Skin epidermis (tissue), 12 donors: Measurements from ENCODE around the gene AFG1L.
"Not testable (repeated sequence)": the region's sequence is repeated elsewhere in the genome, so short reads cannot be mapped to it uniquely, and the experiment has no call there.

ENCODE experiments used
- H3K27ac ChIP-seq, 21 experiments: fragments of 200-600 bp; sonication (generic) in 11 of 21; one replicate each; pipeline ENCODE4 v1.5.0; 2020; ENCODE audit warnings: mild to moderate bottlenecking in 3 of 21, inconsistent platforms in 2 of 21, moderate library complexity in 2 of 21
- H3K4me3 ChIP-seq, 7 experiments: fragments of 200-600 bp; sonication (generic) in 2 of 7; one replicate each; pipeline ENCODE4 v1.5.0; 2020; ENCODE audit warnings: inconsistent platforms in 2 of 7, mild to moderate bottlenecking in 2 of 7, moderate library complexity in 1 of 7

The AFG1L gene

GRCh38 chr6:108442770-108443520 is 148.1 kb downstream of the AFG1L start:
- no peak overlapping the region for H3K27ac ChIP-seq
- no peak overlapping the region for H3K4me3 ChIP-seq

DNA sequence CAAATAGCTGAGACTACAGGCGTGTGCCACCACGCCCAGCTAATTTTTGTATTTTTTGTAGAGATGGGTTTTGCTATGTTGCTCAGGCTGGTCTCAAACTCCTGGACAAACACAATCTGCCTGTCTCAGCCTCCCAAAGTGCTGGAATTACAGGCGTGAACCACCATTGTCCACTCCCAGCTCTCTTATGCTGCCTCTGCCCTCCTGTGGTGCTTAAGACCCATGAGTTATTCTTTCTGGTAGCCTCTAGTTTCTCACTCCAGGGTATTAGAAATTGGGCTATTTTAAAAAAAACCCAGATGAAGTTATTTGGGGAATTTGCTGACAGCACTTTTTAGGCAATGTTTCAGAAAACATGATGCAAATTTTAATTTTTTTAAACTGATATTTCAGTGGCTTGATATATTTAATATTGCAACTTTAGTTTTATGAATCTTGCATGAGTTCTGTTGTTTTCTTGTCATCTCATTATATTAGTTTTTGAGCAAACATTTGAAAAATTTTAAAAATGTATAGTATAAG is 151.8 kb downstream of the AFG1L start:
- no peak overlapping the region for H3K4me3 ChIP-seq
- H3K27ac ChIP-seq = peak overlapping the region in 1 of 21 experiments; percentile 14

GRCh38 chr6:108448481-108448880 is 153.6 kb downstream of the AFG1L start:
- Histone ChIP-seq H3K4me3 (no peak overlapping the region), H3K27ac (no peak overlapping the region)

GRCh38 chr6:108449717-108450116 is 154.9 kb downstream of the AFG1L start:
- not testable (repeated sequence) for H3K4me3 ChIP-seq, H3K27ac ChIP-seq

DNA sequence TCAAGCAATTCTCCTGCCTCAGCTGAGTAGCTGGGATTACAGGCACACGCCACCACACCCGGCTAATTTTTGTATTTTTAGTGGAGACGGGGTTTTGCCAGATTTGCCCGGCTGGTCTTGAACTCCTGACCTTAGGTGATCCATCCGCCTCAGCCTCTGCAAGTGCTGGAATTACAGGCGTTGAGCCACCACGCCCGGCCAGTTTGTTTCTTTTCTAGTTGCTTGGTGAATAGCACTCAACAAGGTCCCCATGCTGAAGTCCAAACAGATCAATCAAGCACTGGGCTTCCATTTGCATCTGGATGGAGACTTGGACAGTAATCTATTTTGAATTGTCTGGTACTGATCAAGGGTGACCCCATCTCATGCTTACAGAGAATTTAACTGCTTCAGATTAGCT is 157.0 kb downstream of the AFG1L start:
- H3K4me3 ChIP-seq = no peak overlapping the region
- peak overlapping the region in 3 of 21 experiments; percentile 21 to 57 (median 52) for H3K27ac ChIP-seq

DNA sequence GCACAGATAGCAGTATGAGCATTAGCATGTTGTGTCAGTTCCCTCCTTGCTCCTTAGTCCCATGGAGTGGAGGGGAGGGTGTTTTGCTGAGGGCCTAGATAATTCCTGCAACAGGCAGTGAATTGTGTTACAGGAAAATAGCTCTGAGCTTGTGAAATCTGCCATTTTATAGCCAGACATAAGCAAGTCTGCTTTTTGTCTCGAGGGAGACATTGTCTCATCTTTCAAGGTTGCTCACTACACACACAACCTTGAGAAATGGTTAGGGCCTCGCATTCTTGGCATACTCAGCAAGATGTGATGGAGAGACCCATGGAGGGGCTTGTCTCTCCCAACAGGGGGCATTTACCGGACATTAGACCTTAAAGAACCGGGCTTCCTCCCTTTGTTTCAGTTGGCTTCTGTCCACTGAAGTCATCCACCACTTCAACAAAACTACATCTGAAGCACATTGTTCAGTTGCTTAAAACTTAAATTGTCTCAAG is 157.9 kb downstream of the AFG1L start:
- Histone ChIP-seq H3K27ac (peak overlapping the region in 6 of 21 experiments; percentile 14 to 57 (median 46)), H3K4me3 (no peak overlapping the region)

GRCh38 chr6:108453601-108454185 is 158.8 kb downstream of the AFG1L start:
- Histone ChIP-seq H3K27ac (peak overlapping the region in 3 of 21 experiments; percentile 5 to 50 (median 30)), H3K4me3 (no peak overlapping the region)

GRCh38 chr6:108454356-108454755 is 159.5 kb downstream of the AFG1L start:
- Histone ChIP-seq H3K27ac (peak overlapping the region in 1 of 21 experiments; percentile 30), H3K4me3 (no peak overlapping the region)

DNA sequence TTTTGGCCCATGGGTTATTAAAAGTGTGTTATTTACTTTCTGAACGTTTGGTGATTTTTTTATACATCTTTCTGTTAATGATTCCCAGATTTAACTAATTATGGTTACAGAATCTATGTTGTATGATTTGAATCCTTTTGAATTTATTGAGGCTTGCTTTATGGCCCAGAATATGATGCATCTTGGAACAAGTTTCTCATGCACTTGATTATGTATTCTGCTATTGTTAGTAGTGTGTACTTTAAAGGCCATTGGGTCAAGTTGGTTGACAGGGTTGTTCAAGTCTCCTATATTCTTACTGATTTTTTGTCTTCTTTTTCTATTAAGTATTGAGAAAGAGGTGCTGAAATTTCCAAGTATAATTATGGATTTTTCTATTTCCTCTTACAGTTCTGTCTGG is 160.8 kb downstream of the AFG1L start:
- Histone ChIP-seq H3K4me3 (no peak overlapping the region), H3K27ac (no peak overlapping the region)

DNA sequence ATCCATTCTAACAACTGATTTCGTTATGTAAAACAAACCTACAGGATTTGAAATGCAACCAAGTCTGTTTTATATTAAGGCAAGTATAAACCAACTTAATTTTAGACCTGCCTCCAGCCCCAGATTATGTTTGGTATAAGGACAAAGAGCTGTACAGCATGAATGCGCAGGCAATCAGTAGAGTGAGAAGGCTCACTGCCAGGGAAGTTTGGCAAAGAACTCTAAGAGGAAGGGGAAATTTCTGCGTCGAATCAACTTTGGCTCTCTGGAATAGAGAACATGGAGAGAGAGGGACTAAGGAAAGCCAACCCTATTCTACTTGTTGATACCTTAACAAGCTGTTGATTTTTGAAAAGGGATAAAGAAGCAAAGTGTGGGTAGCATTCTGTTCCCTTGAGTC is 168.9 kb downstream of the AFG1L start:
- H3K4me3 ChIP-seq = no peak overlapping the region

GRCh38 chr6:108464418-108465097 is 169.7 kb downstream of the AFG1L start:
- Histone ChIP-seq H3K4me3 (no peak overlapping the region), H3K27ac (peak overlapping the region in 3 of 21 experiments; percentile 1 to 49 (median 21))

More for the DNA sequence above, 168.9 kb downstream of the AFG1L start:
- peak overlapping the region in 3 of 21 experiments; percentile 21 to 49 (median 35) for H3K27ac ChIP-seq

- H3K4me3 ChIP-seq = no peak overlapping the region
- no peak overlapping the region for H3K27ac ChIP-seq
These were observed 170.2 kb downstream of the AFG1L start for GRCh38 chr6:108465098-108465495.

GRCh38 chr6:108468346-108468745 is 173.5 kb downstream of the AFG1L start:
- no peak overlapping the region for H3K27ac ChIP-seq
- H3K4me3 ChIP-seq = no peak overlapping the region

GRCh38 chr6:108469316-108469715 is 174.5 kb downstream of the AFG1L start:
- Histone ChIP-seq H3K4me3 (no peak overlapping the region), H3K27ac (no peak overlapping the region)

GRCh38 chr6:108473197-108473596 is 178.3 kb downstream of the AFG1L start:
- Histone ChIP-seq H3K4me3 (no peak overlapping the region), H3K27ac (no peak overlapping the region)

- H3K27ac ChIP-seq = no peak overlapping the region
- H3K4me3 ChIP-seq = no peak overlapping the region
These were observed 181.5 kb downstream of the AFG1L start for GRCh38 chr6:108476376-108476775.

- H3K4me3 ChIP-seq = no peak overlapping the region
- no peak overlapping the region for H3K27ac ChIP-seq
These were observed 182.1 kb downstream of the AFG1L start for GRCh38 chr6:108476847-108477430.

GRCh38 chr6:108482559-108482958 is 187.7 kb downstream of the AFG1L start:
- H3K4me3 ChIP-seq = no peak overlapping the region
- no peak overlapping the region for H3K27ac ChIP-seq

- Histone ChIP-seq H3K4me3 (no peak overlapping the region), H3K27ac (no peak overlapping the region)
These were observed 189.2 kb downstream of the AFG1L start for GRCh38 chr6:108484016-108484415.

- Histone ChIP-seq H3K4me3 (no peak overlapping the region), H3K27ac (no peak overlapping the region)
These were observed 194.8 kb downstream of the AFG1L start for GRCh38 chr6:108489699-108490098.
